H9 (cell line): ENCODE measurements around the gene FAM163B. TPM values are rescaled to one million over a fixed set of nuclear protein-coding genes. Genes with fewer than 3 reads are reported as not detected.

Experiments
- DNase-seq: peaks from one replicate; pipeline ENCODE4 v3.0.0-alpha.2; 2017
- H2AFZ ChIP-seq: one replicate; pipeline ENCODE4 v1.6.1; 2013; ENCODE audit warnings: mild to moderate bottlenecking, low read length, control low read depth, moderate library complexity
- H2AK5ac ChIP-seq: 2 replicates; pipeline ENCODE4 v1.6.1; 2013; ENCODE audit warnings: low read length, control low read depth, mixed read lengths; ENCODE audit not compliant: insufficient read length
- H2BK120ac ChIP-seq: one replicate; pipeline ENCODE4 v1.6.1; 2013; ENCODE audit warnings: low read depth, mild to moderate bottlenecking, low read length, control low read depth, inconsistent platforms; ENCODE audit not compliant: poor library complexity, severe bottlenecking
- H2BK12ac ChIP-seq: 2 replicates; pipeline ENCODE4 v1.6.1; 2013; ENCODE audit warnings: low read length, control low read depth, mixed read lengths, low read depth; ENCODE audit not compliant: insufficient read length
- H2BK15ac ChIP-seq: 2 replicates; pipeline ENCODE4 v1.6.1; 2013; ENCODE audit warnings: low read depth, low read length, control low read depth
- H2BK20ac ChIP-seq: one replicate; pipeline ENCODE4 v1.6.1; 2013; ENCODE audit warnings: low read depth, mild to moderate bottlenecking, low read length, control low read depth, inconsistent platforms; ENCODE audit not compliant: poor library complexity, severe bottlenecking
- H2BK5ac ChIP-seq: 2 replicates; pipeline ENCODE4 v1.6.1; 2013; ENCODE audit warnings: low read length, control low read depth, mixed read lengths; ENCODE audit not compliant: insufficient read length
- H3K14ac ChIP-seq: 2 replicates; pipeline ENCODE4 v1.6.1; 2013; ENCODE audit warnings: low read length, control low read depth; ENCODE audit not compliant: insufficient read depth
- H3K18ac ChIP-seq: 2 replicates; pipeline ENCODE4 v1.6.1; 2013; ENCODE audit warnings: low read depth, mild to moderate bottlenecking, mixed read lengths, low read length, control low read depth; ENCODE audit not compliant: insufficient read length
- H3K23ac ChIP-seq: 2 replicates; pipeline ENCODE4 v1.6.1; 2013; ENCODE audit warnings: low read length, control low read depth, mixed read lengths, low read depth; ENCODE audit not compliant: insufficient read length
- H3K23me2 ChIP-seq: 2 replicates; pipeline ENCODE4 v1.6.1; 2013; ENCODE audit warnings: low read depth, mild to moderate bottlenecking, mixed read lengths, low read length, control low read depth; ENCODE audit not compliant: insufficient read length, poor library complexity, severe bottlenecking
- H3K27ac ChIP-seq: 2 replicates; pipeline ENCODE4 v1.5.1; 2013; ENCODE audit warnings: low read length, control low read depth, mixed read lengths, low read depth; ENCODE audit not compliant: insufficient read length
- H3K27me3 ChIP-seq: 2 replicates; pipeline ENCODE4 v1.6.1; 2013; ENCODE audit warnings: low read length, control low read depth, inconsistent platforms; ENCODE audit not compliant: insufficient read depth
- H3K4ac ChIP-seq: 2 replicates; pipeline ENCODE4 v1.6.1; 2013; ENCODE audit warnings: low read depth, mild to moderate bottlenecking, control low read depth, inconsistent platforms, low read length, moderate library complexity
- H3K4me1 ChIP-seq: 2 replicates; pipeline ENCODE4 v1.6.1; 2013; ENCODE audit warnings: low read length, control low read depth, inconsistent platforms; ENCODE audit not compliant: insufficient read depth
- H3K4me2 ChIP-seq: 2 replicates; pipeline ENCODE4 v1.6.1; 2013; ENCODE audit warnings: low read length, control low read depth, mixed read lengths; ENCODE audit not compliant: insufficient read length, insufficient read depth
- H3K56ac ChIP-seq: 2 replicates; pipeline ENCODE4 v1.6.1; 2013; ENCODE audit warnings: low read depth, mild to moderate bottlenecking, mixed read lengths, low read length, control low read depth; ENCODE audit not compliant: insufficient read length
- H3K79me1 ChIP-seq: 2 replicates; pipeline ENCODE4 v1.6.1; 2013; ENCODE audit warnings: low read depth, mild to moderate bottlenecking, moderate library complexity, low read length, control low read depth, inconsistent platforms; ENCODE audit not compliant: insufficient read depth, poor library complexity, severe bottlenecking
- H3K79me2 ChIP-seq: 2 replicates; pipeline ENCODE4 v1.6.1; 2013; ENCODE audit warnings: low read length, control low read depth, inconsistent platforms; ENCODE audit not compliant: insufficient read depth
- H3K9ac ChIP-seq: 2 replicates; pipeline ENCODE4 v1.6.1; 2013; ENCODE audit warnings: low read length, control low read depth, mixed read lengths; ENCODE audit not compliant: insufficient read length; ENCODE audit errors: extremely low read depth
- H3K9me3 ChIP-seq: one replicate; pipeline ENCODE4 v1.6.1; 2013; ENCODE audit warnings: low read depth, low read length, inconsistent platforms; ENCODE audit not compliant: control insufficient read depth
- H3T11ph ChIP-seq: one replicate; pipeline ENCODE4 v1.6.1; 2013; ENCODE audit warnings: mild to moderate bottlenecking, low read length, control low read depth, inconsistent platforms
- H4K20me1 ChIP-seq: one replicate; pipeline ENCODE4 v1.6.1; 2013; ENCODE audit not compliant: control insufficient read depth, insufficient read length, insufficient read depth
- H4K5ac ChIP-seq: 2 replicates; pipeline ENCODE4 v1.6.1; 2013; ENCODE audit warnings: low read depth, mild to moderate bottlenecking, mixed read lengths, low read length, control low read depth; ENCODE audit not compliant: insufficient read length
- H4K8ac ChIP-seq: replicated peaks from 2 replicates; pipeline ENCODE4 v1.6.1; 2013; ENCODE audit warnings: low read length, control low read depth, mixed read lengths, low read depth; ENCODE audit not compliant: insufficient read length
- H4K91ac ChIP-seq: 2 replicates; pipeline ENCODE4 v1.6.1; 2013; ENCODE audit warnings: low read depth, mild to moderate bottlenecking, moderate library complexity, mixed read lengths, low read length, control low read depth; ENCODE audit not compliant: insufficient read length
- H3K27ac Mint-ChIP-seq, 3 experiments: 2 replicates in 2 of 3; 3 replicates in 1 of 3; pipeline ENCODE4 v1.8.0; 2020 to 2021; ENCODE audit warnings: mixed read lengths in 3 of 3, mild to moderate bottlenecking in 1 of 3, moderate library complexity in 1 of 3
- H3K27me3 Mint-ChIP-seq: 2 replicates; pipeline ENCODE4 v1.8.0; 2021; ENCODE audit warnings: low read depth, mild to moderate bottlenecking, moderate library complexity, mixed read lengths
- H3K36me3 Mint-ChIP-seq, 3 experiments: 2 replicates in 2 of 3; 3 replicates in 1 of 3; pipeline ENCODE4 v1.8.0; 2020 to 2021; ENCODE audit warnings: low read depth in 3 of 3, mixed read lengths in 3 of 3; ENCODE audit not compliant: insufficient read depth in 1 of 3
- H3K4me1 Mint-ChIP-seq, 2 experiments: 2 replicates each; pipeline ENCODE4 v1.8.0; 2020; ENCODE audit warnings: mixed read lengths in 2 of 2
- H3K4me3 Mint-ChIP-seq, 2 experiments: 2 replicates in 1 of 2; 3 replicates in 1 of 2; pipeline ENCODE4 v1.8.0; 2020 to 2021; ENCODE audit warnings: mild to moderate bottlenecking in 2 of 2, mixed read lengths in 2 of 2, moderate library complexity in 1 of 2
- H3K9me3 Mint-ChIP-seq, 2 experiments: 2 replicates in 1 of 2; 3 replicates in 1 of 2; pipeline ENCODE4 v1.8.0; 2020; ENCODE audit warnings: mild to moderate bottlenecking in 2 of 2, mixed read lengths in 2 of 2, moderate library complexity in 1 of 2
- CTCF ChIP-seq: fragments of 200-600 bp; sonication (generic); conservative IDR thresholded peaks from 3 replicates; pipeline ENCODE4 v1.8.0; 2021; ENCODE audit warnings: antibody characterized with exemption, mild to moderate bottlenecking
- WGBS: extraction: QIAGEN DNeasy Blood & Tissue Kit; methylation state at CpG from one replicate; pipeline ENCODE4 v1.1.7; 2013; ENCODE audit warnings: missing lambda C conversion rate, low lambda C conversion rate, mixed read lengths; ENCODE audit not compliant: insufficient read length; ENCODE audit errors: extremely low coverage; 5-methylcytosine and 5-hydroxymethylcytosine counted together
- total RNA-seq: library from RNA; stranded (reverse); gene quantifications from 2 replicates; pipeline ENCODE4 v1.2.1, GENCODE V29; 2021

FAM163B gene
- total RNA-seq, 1 experiment from 2014 or later = 0.39 TPM

DNA sequence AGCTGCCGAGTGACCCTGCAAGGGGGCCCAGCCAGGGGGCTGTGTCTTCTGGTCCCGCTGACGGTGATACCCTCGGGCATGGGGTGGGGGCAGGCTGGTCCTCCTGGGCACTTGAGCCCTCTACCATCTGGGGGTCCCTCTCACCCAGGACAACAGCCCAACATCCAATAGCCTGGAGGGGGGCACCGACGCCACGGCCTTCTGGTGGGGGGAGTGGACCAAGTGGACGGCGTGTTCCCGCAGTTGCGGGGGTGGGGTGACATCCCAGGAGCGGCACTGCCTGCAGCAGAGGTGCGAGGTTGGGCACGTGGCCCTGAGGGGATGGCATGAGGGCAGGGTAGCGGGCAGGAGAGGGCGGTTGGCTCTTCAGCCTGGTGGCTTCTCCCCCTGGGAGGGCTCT lies 71.9 kb downstream of the FAM163B start:
- Histone ChIP-seq H4K5ac (no peak overlapping the region), H2BK15ac (no peak overlapping the region), H3K4me1 (peaks cover 7% of the 10 kb centered on the region; the same call in 1 of the 2 replicates), H3K27ac (no peak overlapping the region), H3K14ac (no peak overlapping the region), H3K23ac (no peak overlapping the region), H2BK120ac (no peak overlapping the region), H3K56ac (no peak overlapping the region), H3K79me2 (no peaks in the 10 kb centered on the region), H4K20me1 (no peaks in the 10 kb centered on the region), H2BK12ac (no peak overlapping the region), H4K91ac (no peak overlapping the region), H3K4me2 (no peak overlapping the region), H4K8ac (no peak overlapping the region), H2AK5ac (no peak overlapping the region), H3K23me2 (peaks cover 9% of the 10 kb centered on the region), H3T11ph (no peak overlapping the region), H3K9me3 (no peaks in the 10 kb centered on the region), H3K4ac (no peak overlapping the region), H2BK5ac (no peak overlapping the region), H3K27me3 (no peaks in the 10 kb centered on the region; the same call in 1 of the 2 replicates), H3K18ac (no peak overlapping the region), H2AFZ (no peak overlapping the region), H3K9ac (no peak overlapping the region), H3K79me1 (no peaks in the 10 kb centered on the region), H2BK20ac (no peak overlapping the region)
- TF ChIP-seq CTCF = no peak
- Mint-ChIP-seq H3K9me3 (no peaks in the 10 kb centered on the region), H3K27ac (no peak overlapping the region), H3K4me1 (peaks cover 24 to 43% of the 10 kb centered on the region in 2 experiments), H3K4me3 (no peak overlapping the region), H3K27me3 (peaks cover 23% of the 10 kb centered on the region), H3K36me3 (no peaks in the 10 kb centered on the region)
- WGBS = no CpG with 5 or more reads among the region's 16 CpGs
- no peak for DNase-seq
